ENCODE measurements around the gene SERPINA6.

- TF ChIP-seq POLR2AphosphoS5 (IDR thresholded peaks at IDR 0.05) (no peak), CTCF (IDR thresholded peaks at IDR 0.05) (no peak), POLR2A (IDR thresholded peaks at IDR 0.05) (peak; percentile 6), EP300 (IDR thresholded peaks at IDR 0.05; ENCODE audit: low read depth) (no peak)
Measured at GRCh38 chr14:94341656-94342333, 18.7 kb upstream of the SERPINA6 start.
